Frontal cortex (tissue), 4 donors: ENCODE data around the gene GJD2. TPM values are rescaled to one million over a fixed set of nuclear protein-coding genes. Genes with fewer than 3 reads are reported as not detected.

ENCODE experiments used
- DNase-seq, 2 donors: peaks; one replicate each; pipeline ENCODE4 v3.0.0; 2012; ENCODE audit warnings: low spot score in 2 of 2
- FAIRE-seq: peaks from 2 replicates; lab custom pipeline; 2012; peaks lifted over from hg19 to GRCh38; lab: Jason Lieb, UNC
- total RNA-seq: library from RNA; depleted of rRNA; stranded (reverse); fragments of >200 nt; gene quantifications from one replicate; pipeline ENCODE4 v1.2.3, GENCODE V29; 2014
- donor health status: control.
- donor health status: control.
- donor health status: control.

The GJD2 gene
- total RNA-seq, 1 donor from 2014 or later = 6.5 TPM

DNA sequence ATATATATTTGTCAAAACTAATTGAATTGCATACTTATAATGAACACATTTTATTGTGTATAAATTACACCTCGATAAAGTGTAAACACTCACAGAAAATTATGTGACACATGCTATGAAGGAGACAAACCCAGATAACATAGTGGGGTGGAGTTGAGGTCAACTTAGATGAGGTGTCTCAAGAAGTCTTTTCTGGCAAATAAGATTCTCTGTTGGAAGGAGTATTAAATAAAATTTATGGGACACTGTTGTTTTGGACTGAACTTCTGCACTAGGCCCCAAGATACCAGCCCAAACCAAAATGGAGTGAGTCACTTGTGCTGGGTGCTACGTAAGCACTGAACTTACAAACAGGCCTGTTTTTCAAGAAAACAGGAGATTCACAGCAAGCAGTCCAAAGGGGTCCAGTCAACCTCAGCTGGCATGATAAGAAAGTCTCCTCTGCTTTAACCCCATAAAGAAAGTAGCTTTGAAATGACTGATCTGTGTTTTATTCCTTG lies 21.9 kb upstream of the GJD2 start:
- FAIRE-seq (no peak), DNase-seq (no peak)

DNA sequence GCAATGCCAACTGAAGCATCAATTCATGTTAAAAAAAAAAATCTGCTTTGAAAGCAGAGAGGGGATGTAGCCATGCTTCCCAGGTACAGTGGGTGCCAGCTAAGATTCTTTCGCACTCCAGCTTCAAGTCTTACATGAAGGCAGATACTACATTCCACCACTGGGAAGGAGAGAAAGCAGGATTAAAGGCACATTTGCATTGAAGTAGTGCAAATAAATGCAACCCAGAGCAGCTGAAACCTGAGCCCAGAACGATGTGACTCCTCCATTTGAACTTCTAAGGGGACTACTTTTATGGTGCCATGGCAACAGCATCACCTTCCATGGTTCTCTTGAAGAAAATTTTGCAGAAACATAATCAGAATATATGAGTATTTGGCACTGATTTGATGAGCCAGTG lies 19.1 kb upstream of the GJD2 start:
- FAIRE-seq (no peak), DNase-seq (no peak)

DNA sequence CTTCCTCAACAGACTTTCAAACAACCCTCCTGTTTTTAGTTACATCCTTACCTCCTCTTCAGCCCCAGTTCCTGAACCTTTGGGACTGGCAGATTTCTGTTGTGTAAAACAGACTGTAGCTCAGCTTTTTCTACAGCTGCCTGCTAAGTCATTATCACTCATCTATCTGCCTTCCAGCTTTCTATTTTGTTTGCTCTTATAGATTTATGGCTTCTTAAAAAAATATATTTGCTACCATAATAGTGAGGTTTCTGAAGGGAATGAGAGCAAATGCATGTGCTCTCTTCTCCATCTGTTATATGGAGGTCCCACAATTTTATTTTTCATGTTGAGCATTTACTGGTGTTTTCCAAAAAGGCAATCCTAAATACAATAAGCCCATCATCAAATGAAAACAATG lies 18.2 kb upstream of the GJD2 start:
- DNase-seq = no peak
- FAIRE-seq = no peak

DNA sequence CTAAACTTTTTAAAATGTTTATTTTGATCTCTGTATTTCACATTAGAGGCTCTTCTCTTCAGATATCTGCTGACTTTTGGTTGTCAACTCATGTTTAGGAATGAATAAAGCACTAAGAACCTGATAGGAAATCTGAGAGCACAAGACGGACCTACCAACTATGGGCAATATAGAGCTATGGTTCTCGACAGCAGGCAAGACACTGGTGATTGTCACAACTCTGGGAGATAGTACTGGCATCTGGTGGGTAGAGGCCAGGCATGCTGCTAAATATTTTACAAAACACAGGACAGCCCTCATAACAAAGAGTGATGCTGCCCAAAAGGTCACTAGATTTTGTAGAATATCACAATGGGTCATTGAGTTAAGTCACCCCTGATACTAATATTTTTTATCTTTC lies 17.5 kb upstream of the GJD2 start:
- no peak for DNase-seq
- FAIRE-seq = no peak

DNA sequence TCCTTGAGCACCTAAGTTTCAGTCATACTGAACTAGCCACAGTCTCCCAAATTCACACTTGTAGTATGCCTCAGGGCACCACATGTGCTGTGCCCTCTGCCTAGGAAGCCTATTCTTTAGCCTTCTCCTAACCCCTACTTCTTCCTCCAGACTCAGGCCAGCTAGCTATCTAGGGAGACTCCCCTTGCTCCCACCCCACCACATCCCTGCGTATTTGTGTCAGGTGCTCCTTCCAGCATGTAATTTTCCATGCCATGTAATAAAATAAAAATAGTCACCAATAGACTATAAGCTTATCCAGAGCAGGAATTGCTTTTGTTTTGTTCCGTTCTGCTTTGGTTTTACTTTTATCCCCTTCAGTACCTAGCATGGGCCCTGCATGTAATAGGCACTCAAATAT lies 14.9 kb upstream of the GJD2 start:
- no peak for FAIRE-seq

DNA sequence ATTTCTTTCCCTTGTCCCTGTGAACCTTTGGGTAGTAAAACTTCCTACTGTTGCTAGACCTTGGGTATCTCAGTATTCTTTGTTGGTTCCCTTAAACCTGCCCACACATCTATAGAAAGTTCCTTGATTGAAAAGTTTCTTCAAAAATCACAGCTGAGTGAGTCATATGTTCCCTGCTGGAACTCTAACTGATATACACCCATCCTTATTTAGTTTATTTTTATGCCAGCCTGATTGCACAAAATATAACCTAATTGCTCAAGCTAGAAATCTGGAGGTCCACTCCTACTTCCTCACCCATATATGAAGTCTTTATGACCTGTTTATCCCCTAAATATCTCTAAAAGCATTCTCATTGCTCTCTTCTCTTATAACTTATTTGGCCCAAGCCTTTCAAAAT lies 13.7 kb upstream of the GJD2 start:
- FAIRE-seq (no peak), DNase-seq (no peak)

More for the DNA sequence above, 14.9 kb upstream of the GJD2 start:
- DNase-seq = no peak

DNA sequence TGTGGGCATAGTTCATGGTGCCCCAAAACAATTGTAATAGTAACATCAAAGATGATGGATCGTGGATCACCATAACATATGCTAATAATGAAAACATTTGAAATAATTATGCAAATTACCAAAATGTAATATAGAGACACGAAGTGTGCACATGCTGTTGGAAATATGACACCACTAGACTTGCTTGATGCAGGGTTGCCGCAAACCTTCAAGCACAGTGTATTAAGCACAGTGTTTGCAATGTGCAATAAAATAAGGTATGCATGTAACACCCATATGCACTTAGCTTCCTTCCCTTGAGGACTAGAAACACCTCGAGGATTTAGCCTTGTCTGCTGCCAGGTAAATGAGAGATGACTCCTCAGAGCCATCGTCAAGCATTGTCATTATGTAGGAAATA lies 10.9 kb upstream of the GJD2 start:
- FAIRE-seq (no peak), DNase-seq (no peak)

DNA sequence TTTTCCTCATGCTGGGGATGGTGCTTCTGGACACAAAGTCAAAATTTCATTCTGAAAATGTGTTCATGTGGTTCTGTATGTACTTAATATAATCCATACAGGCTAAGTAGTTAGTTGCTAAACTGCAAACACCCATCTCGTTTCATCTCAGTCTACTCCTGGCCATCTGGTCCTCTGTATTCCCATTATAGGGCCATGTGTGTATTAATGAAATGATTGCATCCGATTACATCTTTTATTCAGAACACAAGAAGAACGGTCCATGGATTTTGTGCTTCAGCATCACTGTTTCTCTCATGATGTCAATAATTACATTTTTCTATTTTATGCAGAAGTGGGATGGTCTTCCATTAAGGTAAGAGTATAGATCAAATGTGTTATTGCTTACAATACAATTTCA lies 6.1 kb upstream of the GJD2 start:
- FAIRE-seq = no peak
- DNase-seq = no peak

DNA sequence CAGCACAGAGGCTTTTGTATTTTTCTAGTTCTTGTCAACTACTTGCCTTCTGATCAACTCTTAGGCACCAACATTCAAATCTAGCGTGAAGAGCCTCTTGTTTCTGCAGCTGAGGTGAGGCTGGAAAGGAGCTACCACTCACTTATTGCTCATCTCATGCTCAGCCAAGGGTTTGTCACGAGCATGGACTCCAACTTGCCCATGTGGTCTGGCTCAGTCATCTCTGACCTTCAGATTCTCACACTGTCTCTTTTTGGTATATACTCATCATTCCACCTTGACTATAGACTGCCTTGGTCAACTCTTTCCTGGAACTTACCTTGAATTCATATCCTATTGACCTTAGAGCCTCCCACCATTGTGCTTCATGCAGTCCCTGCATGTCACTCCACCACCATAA lies 5.2 kb upstream of the GJD2 start:
- no peak for DNase-seq
- FAIRE-seq = no peak

DNA sequence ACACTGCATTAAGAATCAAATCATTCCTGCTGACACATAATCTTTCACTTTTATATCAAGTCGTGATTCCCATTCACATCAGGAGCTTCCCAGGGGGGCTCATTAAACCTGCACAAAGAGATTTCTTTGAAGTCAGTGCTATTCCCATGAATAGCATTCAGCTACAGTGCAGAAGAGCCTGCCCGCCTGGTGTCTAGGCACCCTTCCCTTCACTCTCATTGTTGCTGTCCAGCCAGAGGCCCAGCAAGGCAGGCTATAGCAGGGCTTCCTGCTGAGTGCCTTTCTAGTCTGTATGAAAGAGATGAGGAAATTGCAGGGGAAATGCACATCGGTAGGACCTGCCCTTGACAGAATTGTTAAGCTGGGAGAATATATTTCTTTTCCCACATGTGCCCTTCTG lies 4.5 kb upstream of the GJD2 start:
- DNase-seq = no peak
- FAIRE-seq = no peak

DNA sequence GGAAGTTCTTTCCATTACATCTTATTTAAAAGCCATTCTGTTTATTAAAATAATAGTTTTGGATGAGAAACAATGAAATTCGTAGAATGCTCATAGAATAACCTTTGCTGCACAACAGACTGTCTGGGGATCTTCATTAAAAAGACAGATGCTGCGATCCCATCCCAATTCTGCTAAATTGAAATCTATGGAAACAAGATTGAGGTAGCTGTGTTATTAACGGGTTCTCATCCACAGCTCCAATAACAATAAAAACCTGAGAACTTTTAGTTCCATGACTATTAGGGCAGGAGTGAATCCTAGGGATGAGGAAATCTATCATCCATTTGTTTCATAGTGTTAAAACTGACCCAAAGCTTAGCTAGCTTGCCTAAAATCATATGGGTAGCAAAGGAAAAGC lies 2.5 kb upstream of the GJD2 start:
- no peak for DNase-seq
- FAIRE-seq = no peak

DNA sequence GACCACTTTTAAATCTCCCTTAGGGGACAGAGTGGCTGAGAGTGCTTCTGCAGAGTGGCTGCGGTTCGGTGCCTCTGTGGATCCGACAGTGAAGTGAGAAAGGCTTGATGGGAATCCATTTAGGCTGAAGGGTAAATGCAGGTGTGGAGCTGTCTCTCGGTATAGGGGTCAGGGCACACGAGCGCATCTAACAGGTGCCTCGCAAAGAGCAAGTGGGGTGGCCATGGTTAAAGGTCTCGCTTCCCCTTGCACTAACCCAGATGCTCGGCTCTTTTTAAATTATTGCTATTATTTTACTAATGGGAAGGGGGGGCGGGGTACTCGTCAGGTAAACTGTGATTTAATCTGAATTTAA lies 598 bp upstream of the GJD2 start:
- no peak for DNase-seq
- no peak for FAIRE-seq

DNA sequence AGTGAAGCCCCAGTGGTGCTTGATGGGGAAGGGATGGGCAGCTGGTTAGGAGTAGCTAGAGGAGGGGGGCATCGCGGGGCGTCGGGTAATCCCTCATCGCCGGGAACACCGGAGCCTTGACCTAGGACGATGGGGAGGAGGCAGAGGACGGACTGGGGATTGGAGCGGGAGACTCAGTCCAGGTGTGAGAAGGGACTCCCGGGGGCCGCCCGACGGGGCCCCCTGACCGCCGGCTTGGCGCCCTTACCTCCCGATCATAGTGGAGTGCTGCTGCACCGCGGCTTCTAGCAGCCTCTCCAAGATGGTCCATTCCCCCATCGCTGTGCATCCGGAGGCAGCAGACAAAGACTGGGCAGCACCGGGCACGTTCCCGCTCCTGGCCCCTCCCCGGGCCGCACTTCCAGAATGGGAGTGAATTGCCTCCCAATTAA lies 612 bp downstream of the GJD2 start:
- DNase-seq (no peak), FAIRE-seq (no peak)

DNA sequence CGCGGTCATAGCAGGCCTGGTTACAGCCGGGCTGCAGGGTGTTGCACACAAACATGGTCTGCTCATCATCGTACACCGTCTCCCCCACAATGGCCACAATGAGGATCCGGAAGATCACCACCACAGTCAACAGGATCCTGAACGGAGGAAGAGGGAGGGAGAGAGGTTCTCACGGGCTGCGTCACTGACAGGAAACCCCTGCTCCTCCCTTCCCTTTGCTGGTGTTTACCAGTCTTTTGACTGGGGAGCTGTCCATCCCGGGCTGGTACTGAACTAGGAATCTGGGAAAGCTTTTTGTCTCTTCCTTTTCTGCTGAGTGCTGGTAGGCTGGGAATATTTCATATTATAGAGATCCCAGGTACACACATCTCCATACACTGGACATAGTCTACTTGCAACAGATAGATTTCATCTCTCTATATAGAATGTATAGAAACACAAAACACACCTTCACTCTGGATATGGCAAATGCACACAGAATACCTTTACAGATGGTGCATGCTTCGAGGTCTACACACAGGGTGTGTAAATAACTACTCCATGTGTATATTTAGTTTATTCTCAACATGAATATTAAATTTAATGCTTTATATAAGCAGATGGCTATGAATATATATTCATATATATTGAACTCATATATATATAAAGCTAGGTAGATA lies 1.4 kb downstream of the GJD2 start:
- DNase-seq = peak in 1 of 2 donors; percentile 24
- no peak for FAIRE-seq

DNA sequence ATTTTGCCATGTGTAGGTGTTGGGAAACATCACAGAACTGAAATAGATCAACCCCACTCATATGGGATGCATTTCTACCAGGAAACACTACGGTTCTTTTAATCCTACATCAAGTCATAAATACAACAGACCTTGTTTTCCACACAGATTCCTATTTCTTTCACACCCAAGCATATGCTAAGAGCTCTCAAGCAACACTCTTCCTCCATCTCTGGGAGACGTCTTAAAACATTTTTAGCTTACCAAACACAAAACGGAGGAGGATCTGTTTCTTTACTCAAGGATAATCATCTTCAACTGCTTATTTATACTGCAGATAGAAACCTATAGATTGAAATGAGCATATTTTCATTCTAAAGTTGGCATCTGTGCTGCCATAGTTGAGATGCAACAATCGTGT lies 5.1 kb downstream of the GJD2 start:
- DNase-seq (no peak), FAIRE-seq (no peak)

DNA sequence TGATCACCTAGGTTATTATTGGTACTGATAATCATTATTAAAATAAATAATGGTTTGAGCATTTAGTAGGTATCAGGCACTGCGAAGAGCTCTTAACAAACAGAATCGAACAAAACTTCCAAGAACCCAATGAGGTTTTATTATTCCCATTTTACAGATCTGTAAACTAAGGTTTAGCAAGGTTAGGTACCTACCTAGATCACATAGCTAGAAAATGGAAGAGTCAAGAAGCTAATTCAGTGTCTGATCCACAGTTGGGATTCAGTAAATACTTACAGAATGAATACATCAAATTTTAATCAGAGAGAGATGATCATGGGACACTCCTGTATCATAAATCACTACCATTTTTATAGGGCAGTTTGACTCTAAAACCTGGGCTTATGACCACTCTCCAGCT lies 15.5 kb downstream of the GJD2 start:
- DNase-seq = no peak
- FAIRE-seq = no peak

DNA sequence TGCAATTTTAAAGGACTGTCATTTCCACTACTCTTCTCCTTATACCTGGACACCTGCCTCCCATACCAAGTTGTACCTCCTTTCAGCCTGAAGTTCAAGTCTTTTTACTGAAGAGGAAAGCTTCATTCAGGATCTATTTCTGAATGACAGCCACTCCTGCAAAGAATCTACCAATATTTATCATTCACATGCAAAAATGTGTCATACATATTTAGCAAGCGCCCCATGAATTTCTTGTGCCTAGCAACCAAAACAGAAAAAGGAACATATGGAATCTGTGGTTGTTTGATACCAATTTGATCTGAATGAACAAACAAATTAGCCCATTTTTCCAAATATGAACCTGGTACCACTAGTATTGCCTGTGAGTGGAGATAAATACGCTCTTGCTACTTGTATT lies 16.8 kb downstream of the GJD2 start:
- no peak for FAIRE-seq
- no peak for DNase-seq

DNA sequence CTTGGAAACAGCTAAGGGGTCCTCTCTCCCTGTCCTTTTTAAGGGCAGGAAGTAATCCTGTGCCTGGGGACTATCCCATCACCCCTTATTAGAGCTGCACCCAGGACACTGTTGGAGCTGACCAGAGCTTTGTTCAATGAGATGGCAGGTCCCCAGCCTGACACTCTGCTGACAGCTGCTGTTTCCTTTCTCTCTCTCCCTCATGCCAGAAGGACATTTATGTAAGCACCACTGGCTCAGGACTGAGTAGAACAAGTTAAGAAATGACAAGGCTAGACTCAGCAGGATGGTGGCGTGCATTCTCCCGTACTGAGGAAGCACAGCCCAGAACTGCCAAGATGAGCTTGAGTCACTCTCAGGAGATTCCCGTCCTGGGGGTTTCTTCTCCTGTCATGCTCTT lies 17.3 kb downstream of the GJD2 start:
- FAIRE-seq = no peak

DNA sequence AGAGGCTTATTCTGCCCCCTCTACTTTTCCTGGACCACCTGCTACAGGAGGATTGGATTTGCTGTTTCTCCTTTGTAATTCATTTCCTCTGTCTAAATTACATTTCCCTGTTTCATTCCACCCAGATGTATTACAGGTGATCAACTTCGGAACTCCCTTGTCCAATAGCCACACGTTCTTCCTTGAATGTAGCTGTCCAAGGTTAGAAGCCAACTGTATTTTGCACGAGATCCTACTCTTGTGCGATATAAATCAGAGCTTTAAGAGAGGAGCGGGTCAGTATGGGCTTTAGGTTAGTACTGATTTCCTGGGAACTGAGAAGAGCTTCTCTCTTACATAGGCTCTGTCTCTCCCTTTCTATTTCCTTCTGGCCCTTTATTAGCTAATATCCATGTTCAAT lies 20.5 kb downstream of the GJD2 start:
- no peak for DNase-seq
- FAIRE-seq = no peak

More for the DNA sequence above, 17.3 kb downstream of the GJD2 start:
- no peak for DNase-seq

DNA sequence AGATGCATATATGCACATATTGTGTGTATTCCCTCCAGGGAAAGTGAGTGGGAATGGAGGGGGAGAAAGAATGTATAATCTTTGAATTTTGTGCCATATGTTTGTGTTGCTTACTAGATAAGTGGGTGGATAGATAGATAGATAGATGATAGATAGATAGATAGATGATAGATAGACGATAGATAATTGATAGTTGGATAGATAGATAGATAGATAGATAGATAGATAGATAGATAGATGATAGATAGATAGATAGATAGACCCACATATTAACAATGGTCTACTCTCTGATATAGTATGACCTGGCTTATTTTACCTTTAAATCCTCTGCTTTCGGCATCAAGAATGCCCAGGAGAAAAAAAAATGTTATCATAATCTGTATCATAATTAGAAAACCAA lies 21.2 kb downstream of the GJD2 start:
- FAIRE-seq = no peak

DNA sequence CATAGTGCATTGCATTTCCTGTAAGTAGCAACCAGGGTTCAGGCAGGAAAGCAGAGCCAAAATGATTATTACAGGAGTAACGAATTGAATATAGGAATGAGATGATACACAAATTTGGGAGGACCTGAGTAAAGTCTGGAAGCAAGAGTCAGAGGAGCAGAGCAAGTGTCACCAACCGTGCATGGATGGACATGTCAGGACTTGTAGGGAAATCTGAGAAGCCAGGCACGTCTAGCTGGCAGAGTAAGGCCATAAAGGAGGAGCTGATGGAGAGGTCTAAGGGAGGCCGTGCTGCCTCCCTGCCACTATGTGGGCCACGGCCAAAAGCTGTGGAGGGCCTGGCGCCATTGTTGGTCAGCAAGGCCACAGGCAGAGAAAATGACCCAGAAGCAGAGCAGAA lies 22.4 kb downstream of the GJD2 start:
- FAIRE-seq = no peak

More for the DNA sequence above, 21.2 kb downstream of the GJD2 start:
- no peak for DNase-seq

DNA sequence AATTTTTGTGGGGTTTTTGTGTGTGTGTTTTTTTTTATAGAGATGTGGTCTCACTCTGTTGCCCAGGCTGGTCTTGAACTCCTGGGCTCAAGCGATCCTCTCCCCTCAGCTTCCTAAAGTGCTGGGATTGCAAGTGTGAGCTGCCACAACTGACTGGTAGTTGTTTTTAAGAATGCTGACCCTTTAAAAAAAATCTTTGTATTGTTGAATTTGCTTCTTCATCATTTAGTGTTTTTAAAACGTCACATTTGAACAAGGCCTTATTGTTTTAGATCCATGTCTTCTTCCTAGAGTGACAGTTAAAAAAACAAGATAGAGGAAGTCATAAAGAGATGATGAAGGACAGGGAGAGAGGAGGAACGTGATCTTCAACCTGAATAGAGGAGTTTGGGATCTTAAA lies 24.1 kb downstream of the GJD2 start:
- DNase-seq (no peak), FAIRE-seq (no peak)

More for the DNA sequence above, 22.4 kb downstream of the GJD2 start:
- no peak for DNase-seq
